GM23338 (cell line): ENCODE measurements around the gene FAM174C. TPM values are rescaled to one million over a fixed set of nuclear protein-coding genes. Genes with fewer than 3 reads are reported as not detected.

Experiments used
- ATAC-seq: fragments of 200-7000 bp; cut with Tn5 transposase; 3 replicates; pipeline ENCODE4 v1.9.1; 2020
- DNase-seq: peaks from one replicate; pipeline ENCODE4 v3.0.0-alpha.2; 2015; ENCODE audit warnings: low spot score
- H2AFZ ChIP-seq: fragments of 200-600 bp; sonication (generic); 2 replicates; pipeline ENCODE4 v1.8.0; 2016; ENCODE audit warnings: antibody characterized with exemption, mild to moderate bottlenecking, moderate library complexity
- H3F3A ChIP-seq: fragments of 200-600 bp; sonication (generic); replicated peaks from 2 replicates; pipeline ENCODE4 v1.8.0; 2017; ENCODE audit warnings: antibody characterized with exemption, mixed run types, low read depth
- H3K27ac ChIP-seq: fragments of 200-600 bp; sonication (generic); 2 replicates; pipeline ENCODE4 v1.6.1; 2016; ENCODE audit warnings: low read depth
- H3K27me3 ChIP-seq: fragments of 200-600 bp; sonication (generic); 2 replicates; pipeline ENCODE4 v1.8.0; 2016; ENCODE audit warnings: mild to moderate bottlenecking, mixed run types, moderate library complexity; ENCODE audit not compliant: insufficient read depth
- H3K36me3 ChIP-seq: fragments of 200-600 bp; sonication (generic); 2 replicates; pipeline ENCODE4 v1.8.0; 2016; ENCODE audit warnings: mild to moderate bottlenecking; ENCODE audit not compliant: insufficient read depth
- H3K4me1 ChIP-seq: fragments of 200-600 bp; sonication (generic); 2 replicates; pipeline ENCODE4 v1.8.0; 2016; ENCODE audit warnings: mild to moderate bottlenecking, moderate library complexity; ENCODE audit not compliant: insufficient read depth
- H3K4me2 ChIP-seq: fragments of 200-600 bp; sonication (generic); 2 replicates; pipeline ENCODE4 v1.7.1; 2017; ENCODE audit warnings: mixed run types
- H3K4me3 ChIP-seq: fragments of 200-600 bp; sonication (generic); 2 replicates; pipeline ENCODE4 v1.6.1; 2016; ENCODE audit warnings: mixed run types
- H3K79me2 ChIP-seq: fragments of 200-600 bp; sonication (generic); replicated peaks from 2 replicates; pipeline ENCODE4 v1.8.0; 2017; ENCODE audit warnings: mild to moderate bottlenecking; ENCODE audit not compliant: insufficient read depth
- H3K9me2 ChIP-seq: fragments of 200-600 bp; sonication (generic); 2 replicates; pipeline ENCODE4 v1.8.0; 2017; ENCODE audit not compliant: insufficient read depth
- H4K20me1 ChIP-seq: fragments of 200-600 bp; sonication (generic); replicated peaks from 2 replicates; pipeline ENCODE4 v1.8.0; 2017; ENCODE audit warnings: mild to moderate bottlenecking; ENCODE audit not compliant: insufficient read depth
- H3K27ac Mint-ChIP-seq: 2 replicates; pipeline ENCODE4 v1.8.0; 2020; ENCODE audit warnings: inconsistent platforms, mild to moderate bottlenecking, moderate library complexity, mixed read lengths
- H3K27me3 Mint-ChIP-seq: 3 replicates; pipeline ENCODE4 v1.8.0; 2022; ENCODE audit warnings: low read depth, mild to moderate bottlenecking, moderate library complexity, mixed read lengths, inconsistent platforms; ENCODE audit not compliant: insufficient read depth, poor library complexity
- H3K36me3 Mint-ChIP-seq: 3 replicates; pipeline ENCODE4 v1.8.0; 2021; ENCODE audit warnings: low read depth, mild to moderate bottlenecking, inconsistent platforms, moderate library complexity, mixed read lengths
- H3K4me1 Mint-ChIP-seq: 3 replicates; pipeline ENCODE4 v1.8.0; 2020; ENCODE audit warnings: mild to moderate bottlenecking, inconsistent platforms, mixed read lengths
- H3K4me3 Mint-ChIP-seq: 3 replicates; pipeline ENCODE4 v1.8.0; 2021; ENCODE audit warnings: moderate library complexity, mild to moderate bottlenecking, inconsistent platforms, mixed read lengths
- H3K9me3 Mint-ChIP-seq: 3 replicates; pipeline ENCODE4 v1.8.0; 2020; ENCODE audit warnings: moderate library complexity, mild to moderate bottlenecking, inconsistent platforms, mixed read lengths
- CREB1 ChIP-seq: fragments of 250-450 bp; sonication (Bioruptor Pico); IDR thresholded peaks from 2 replicates; pipeline ENCODE4 v1.5.0; 2020; ENCODE audit warnings: low read depth, mild to moderate bottlenecking, moderate library complexity
- NANOG ChIP-seq: IDR thresholded peaks from 2 replicates; pipeline ENCODE4 v1.6.1; 2016; ENCODE audit warnings: antibody characterized with exemption, borderline replicate concordance
- POLR2AphosphoS5 ChIP-seq: IDR thresholded peaks from 2 replicates; pipeline ENCODE4 v1.6.1; 2016; ENCODE audit warnings: antibody characterized with exemption, low read depth
- STAT1 ChIP-seq: IDR thresholded peaks from one replicate; pipeline ENCODE4 v1.6.1; 2016; ENCODE audit warnings: antibody characterized with exemption; ENCODE audit not compliant: unreplicated experiment
- polyA plus RNA-seq: library from polyadenylated mRNA; unstranded; fragments of >200 nt; fragmentation: Nextera tagmentation; extraction: Ambion mirVana; gene quantifications from 2 replicates; pipeline ENCODE4 v1.2.1, GENCODE V29; 2016
- total RNA-seq: library from RNA; depleted of rRNA; stranded (reverse); fragments of >200 nt; shearing (Covaris generic); gene quantifications from 2 replicates; pipeline ENCODE4 v1.2.3, GENCODE V29; 2014
- TF ChIP-seq, protein P1 (sequence below): IDR thresholded peaks from 2 replicates; pipeline ENCODE4 v1.6.1; 2016; ENCODE audit warnings: antibody characterized with exemption
- TF ChIP-seq, protein P2 (sequence below): fragments of 250-450 bp; sonication (Bioruptor Pico); IDR thresholded peaks from 2 replicates; pipeline ENCODE4 v1.5.0; 2020; ENCODE audit warnings: mild to moderate bottlenecking, moderate library complexity

Gene FAM174C
- total and polyA plus RNA-seq, 2 experiments from 2014 or later: 60.4 to 68.0 TPM

DNA sequence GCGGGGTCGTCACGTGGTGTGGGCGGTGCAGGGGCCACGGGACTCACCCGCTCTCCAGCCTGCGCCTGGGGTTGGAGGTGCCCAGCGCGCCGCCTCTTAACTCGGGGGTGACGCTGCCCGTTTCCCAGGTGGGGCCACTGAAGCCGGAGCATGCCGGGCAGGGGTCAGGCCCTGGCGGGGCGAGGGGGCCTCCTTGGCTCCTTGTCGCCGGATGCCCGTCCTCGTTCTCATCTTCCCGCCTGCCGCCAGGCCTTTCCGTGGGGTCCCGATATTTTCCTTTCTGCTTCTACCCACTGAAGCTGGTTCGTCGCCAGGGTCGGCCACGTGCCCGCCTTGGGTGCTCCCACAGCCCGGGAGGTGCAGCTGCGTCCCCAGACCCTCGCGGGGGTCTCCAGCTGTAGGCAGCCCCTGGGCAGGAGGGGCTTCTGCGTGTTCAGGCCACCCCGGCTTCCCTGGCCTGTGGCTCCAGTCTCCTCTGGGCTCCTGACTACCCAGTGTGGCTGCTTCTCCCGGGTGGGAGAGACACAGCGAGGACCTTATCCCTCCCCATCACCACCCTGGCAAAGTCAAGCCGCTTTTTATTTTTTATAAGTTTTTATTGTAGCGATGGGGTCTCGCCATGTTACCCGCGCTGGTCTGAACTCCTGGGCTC is 772 bp downstream of the FAM174C start:
- Mint-ChIP-seq H3K27me3 (peaks cover 40% of the 10 kb centered on the region), H3K4me3 (peak overlapping the region; percentile 77), H3K4me1 (peaks cover 43% of the 10 kb centered on the region), H3K36me3 (peaks cover 48% of the 10 kb centered on the region), H3K9me3 (no peaks in the 10 kb centered on the region; the same call in 2 of the 3 replicates), H3K27ac (no peak overlapping the region)
- Histone ChIP-seq H3K36me3 (peaks cover 22% of the 10 kb centered on the region), H4K20me1 (peaks cover 23% of the 10 kb centered on the region), H3K4me2 (peak overlapping the region; percentile 97), H3K27ac (peak overlapping the region; percentile 94; the same call in 1 of the 2 replicates), H3K9me2 (no peaks in the 10 kb centered on the region), H2AFZ (no peak overlapping the region), H3F3A (peaks cover 56% of the 10 kb centered on the region), H3K4me1 (peaks cover 19% of the 10 kb centered on the region), H3K4me3 (peak overlapping the region; percentile 88), H3K27me3 (no peaks in the 10 kb centered on the region), H3K79me2 (peaks cover 34% of the 10 kb centered on the region)
- TF ChIP-seq STAT1 (no peak), CREB1 (CRISPR knock-in tag) (no peak), NANOG (no peak), POLR2AphosphoS5 (peak; percentile 60)
- TF ChIP-seq, protein P1, sequence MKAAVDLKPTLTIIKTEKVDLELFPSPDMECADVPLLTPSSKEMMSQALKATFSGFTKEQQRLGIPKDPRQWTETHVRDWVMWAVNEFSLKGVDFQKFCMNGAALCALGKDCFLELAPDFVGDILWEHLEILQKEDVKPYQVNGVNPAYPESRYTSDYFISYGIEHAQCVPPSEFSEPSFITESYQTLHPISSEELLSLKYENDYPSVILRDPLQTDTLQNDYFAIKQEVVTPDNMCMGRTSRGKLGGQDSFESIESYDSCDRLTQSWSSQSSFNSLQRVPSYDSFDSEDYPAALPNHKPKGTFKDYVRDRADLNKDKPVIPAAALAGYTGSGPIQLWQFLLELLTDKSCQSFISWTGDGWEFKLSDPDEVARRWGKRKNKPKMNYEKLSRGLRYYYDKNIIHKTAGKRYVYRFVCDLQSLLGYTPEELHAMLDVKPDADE: no peak
- TF ChIP-seq, protein P2, sequence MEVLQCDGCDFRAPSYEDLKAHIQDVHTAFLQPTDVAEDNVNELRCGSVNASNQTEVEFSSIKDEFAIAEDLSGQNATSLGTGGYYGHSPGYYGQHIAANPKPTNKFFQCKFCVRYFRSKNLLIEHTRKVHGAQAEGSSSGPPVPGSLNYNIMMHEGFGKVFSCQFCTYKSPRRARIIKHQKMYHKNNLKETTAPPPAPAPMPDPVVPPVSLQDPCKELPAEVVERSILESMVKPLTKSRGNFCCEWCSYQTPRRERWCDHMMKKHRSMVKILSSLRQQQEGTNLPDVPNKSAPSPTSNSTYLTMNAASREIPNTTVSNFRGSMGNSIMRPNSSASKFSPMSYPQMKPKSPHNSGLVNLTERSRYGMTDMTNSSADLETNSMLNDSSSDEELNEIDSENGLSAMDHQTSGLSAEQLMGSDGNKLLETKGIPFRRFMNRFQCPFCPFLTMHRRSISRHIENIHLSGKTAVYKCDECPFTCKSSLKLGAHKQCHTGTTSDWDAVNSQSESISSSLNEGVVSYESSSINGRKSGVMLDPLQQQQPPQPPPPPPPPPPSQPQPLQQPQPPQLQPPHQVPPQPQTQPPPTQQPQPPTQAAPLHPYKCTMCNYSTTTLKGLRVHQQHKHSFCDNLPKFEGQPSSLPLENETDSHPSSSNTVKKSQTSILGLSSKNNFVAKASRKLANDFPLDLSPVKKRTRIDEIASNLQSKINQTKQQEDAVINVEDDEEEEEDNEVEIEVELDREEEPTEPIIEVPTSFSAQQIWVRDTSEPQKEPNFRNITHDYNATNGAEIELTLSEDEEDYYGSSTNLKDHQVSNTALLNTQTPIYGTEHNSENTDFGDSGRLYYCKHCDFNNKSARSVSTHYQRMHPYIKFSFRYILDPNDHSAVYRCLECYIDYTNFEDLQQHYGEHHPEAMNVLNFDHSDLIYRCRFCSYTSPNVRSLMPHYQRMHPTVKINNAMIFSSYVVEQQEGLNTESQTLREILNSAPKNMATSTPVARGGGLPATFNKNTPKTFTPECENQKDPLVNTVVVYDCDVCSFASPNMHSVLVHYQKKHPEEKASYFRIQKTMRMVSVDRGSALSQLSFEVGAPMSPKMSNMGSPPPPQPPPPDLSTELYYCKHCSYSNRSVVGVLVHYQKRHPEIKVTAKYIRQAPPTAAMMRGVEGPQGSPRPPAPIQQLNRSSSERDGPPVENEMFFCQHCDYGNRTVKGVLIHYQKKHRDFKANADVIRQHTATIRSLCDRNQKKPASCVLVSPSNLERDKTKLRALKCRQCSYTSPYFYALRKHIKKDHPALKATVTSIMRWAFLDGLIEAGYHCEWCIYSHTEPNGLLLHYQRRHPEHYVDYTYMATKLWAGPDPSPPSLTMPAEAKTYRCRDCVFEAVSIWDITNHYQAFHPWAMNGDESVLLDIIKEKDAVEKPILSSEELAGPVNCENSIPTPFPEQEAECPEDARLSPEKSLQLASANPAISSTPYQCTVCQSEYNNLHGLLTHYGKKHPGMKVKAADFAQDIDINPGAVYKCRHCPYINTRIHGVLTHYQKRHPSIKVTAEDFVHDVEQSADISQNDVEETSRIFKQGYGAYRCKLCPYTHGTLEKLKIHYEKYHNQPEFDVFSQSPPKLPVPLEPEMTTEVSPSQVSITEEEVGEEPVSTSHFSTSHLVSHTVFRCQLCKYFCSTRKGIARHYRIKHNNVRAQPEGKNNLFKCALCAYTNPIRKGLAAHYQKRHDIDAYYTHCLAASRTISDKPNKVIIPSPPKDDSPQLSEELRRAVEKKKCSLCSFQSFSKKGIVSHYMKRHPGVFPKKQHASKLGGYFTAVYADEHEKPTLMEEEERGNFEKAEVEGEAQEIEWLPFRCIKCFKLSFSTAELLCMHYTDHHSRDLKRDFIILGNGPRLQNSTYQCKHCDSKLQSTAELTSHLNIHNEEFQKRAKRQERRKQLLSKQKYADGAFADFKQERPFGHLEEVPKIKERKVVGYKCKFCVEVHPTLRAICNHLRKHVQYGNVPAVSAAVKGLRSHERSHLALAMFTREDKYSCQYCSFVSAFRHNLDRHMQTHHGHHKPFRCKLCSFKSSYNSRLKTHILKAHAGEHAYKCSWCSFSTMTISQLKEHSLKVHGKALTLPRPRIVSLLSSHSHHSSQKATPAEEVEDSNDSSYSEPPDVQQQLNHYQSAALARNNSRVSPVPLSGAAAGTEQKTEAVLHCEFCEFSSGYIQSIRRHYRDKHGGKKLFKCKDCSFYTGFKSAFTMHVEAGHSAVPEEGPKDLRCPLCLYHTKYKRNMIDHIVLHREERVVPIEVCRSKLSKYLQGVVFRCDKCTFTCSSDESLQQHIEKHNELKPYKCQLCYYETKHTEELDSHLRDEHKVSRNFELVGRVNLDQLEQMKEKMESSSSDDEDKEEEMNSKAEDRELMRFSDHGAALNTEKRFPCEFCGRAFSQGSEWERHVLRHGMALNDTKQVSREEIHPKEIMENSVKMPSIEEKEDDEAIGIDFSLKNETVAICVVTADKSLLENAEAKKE (CRISPR knock-in tag): no peak
- DNase-seq (no peak), ATAC-seq (peak; percentile 54)
